ENCODE measurements around the gene LY6G6D. TPM values are rescaled to one million over a fixed set of nuclear protein-coding genes. Genes with fewer than 3 reads are reported as not detected.

LY6G6D gene
- total and polyA plus RNA-seq, 4 donors, result not detected

DNA sequence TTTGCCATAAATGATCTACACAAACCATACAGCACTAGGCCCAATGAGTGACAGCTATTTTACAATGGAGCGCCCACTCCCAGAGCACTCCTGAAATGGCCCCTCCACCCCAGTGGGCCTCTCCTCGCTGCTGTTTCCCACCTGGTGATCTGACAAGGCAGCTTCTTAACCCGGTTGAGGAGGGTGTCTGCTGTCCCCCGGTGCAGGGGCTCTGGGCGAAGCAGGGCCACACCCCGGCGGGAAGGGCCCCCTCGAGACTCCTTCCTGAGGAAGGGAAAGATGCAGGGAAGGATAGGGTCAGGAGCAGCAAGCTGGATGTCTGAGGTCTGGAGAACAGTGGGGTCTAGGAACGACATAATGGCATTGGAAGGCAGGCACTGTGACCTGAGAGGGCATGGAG lies 22.3 kb upstream of the LY6G6D start:
- no peaks in the 10 kb centered on the region for H3K4me1 ChIP-seq (ENCODE audit: control insufficient read depth in 4 of 4, insufficient read depth in 4 of 4, low read length in 3 of 4)
- no peak overlapping the region for H3K9ac ChIP-seq (ENCODE audit: low read depth in 1 of 2, low read length in 2 of 2)
- DNase-seq (ENCODE audit: low spot score), result no peak
- no peaks in the 10 kb centered on the region for H3K9me3 ChIP-seq (ENCODE audit: control insufficient read depth in 4 of 4, low read length in 3 of 4)
- no peak overlapping the region for H3K4me3 ChIP-seq (ENCODE audit: low read depth in 1 of 3, low read length in 3 of 3)
- H3K36me3 ChIP-seq (ENCODE audit: control insufficient read depth in 4 of 4, insufficient read depth in 3 of 4, low read depth in 1 of 4, low read length in 3 of 4), result peaks cover 8 to 74% (median 56%) of the 10 kb centered on the region in 4 donors
- no peaks in the 10 kb centered on the region for H3K27me3 ChIP-seq (ENCODE audit: control insufficient read depth in 4 of 4, insufficient read depth in 4 of 4, low read length in 3 of 4)
- TF ChIP-seq FOXA2 (IDR thresholded peaks at IDR 0.05), result no peak
- WGBS, result 93% methylated on average over 9 of the region's 9 CpGs
- no peak overlapping the region for H3K27ac ChIP-seq (ENCODE audit: low read depth in 1 of 2, low read length in 2 of 2)

DNA sequence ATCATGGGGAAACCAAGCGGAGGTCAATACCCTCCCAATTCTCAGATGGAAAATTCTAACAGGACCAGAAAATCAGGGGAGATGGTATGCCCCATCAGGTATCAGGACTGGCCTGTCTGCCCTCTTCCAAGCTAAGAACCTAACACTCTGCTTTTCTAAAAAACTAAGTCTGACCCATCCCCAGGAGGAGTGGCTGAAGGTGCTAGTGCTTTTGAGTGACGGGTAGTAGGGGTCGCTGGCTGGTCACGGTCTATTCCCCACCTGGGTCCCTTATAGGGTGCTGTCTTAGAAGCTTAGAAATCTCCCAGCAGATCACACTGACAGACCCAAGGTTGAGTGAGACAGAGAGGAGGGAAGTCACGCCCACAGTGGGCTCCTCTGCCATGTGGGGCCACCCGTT lies 21.6 kb upstream of the LY6G6D start:
- H3K27ac ChIP-seq (ENCODE audit: low read depth in 1 of 2, low read length in 2 of 2), result no peak overlapping the region
- 94% methylated on average over 6 of the region's 6 CpGs for whole genome bisulfite sequencing
- no peaks in the 10 kb centered on the region for H3K4me1 ChIP-seq (ENCODE audit: control insufficient read depth in 4 of 4, insufficient read depth in 4 of 4, low read length in 3 of 4)
- H3K9me3 ChIP-seq (ENCODE audit: control insufficient read depth in 4 of 4, low read length in 3 of 4), result no peaks in the 10 kb centered on the region
- H3K27me3 ChIP-seq (ENCODE audit: control insufficient read depth in 4 of 4, insufficient read depth in 4 of 4, low read length in 3 of 4), result no peaks in the 10 kb centered on the region
- H3K9ac ChIP-seq (ENCODE audit: low read depth in 1 of 2, low read length in 2 of 2), result no peak overlapping the region
- DNase-seq (ENCODE audit: low spot score), result no peak
- TF ChIP-seq, protein P1, sequence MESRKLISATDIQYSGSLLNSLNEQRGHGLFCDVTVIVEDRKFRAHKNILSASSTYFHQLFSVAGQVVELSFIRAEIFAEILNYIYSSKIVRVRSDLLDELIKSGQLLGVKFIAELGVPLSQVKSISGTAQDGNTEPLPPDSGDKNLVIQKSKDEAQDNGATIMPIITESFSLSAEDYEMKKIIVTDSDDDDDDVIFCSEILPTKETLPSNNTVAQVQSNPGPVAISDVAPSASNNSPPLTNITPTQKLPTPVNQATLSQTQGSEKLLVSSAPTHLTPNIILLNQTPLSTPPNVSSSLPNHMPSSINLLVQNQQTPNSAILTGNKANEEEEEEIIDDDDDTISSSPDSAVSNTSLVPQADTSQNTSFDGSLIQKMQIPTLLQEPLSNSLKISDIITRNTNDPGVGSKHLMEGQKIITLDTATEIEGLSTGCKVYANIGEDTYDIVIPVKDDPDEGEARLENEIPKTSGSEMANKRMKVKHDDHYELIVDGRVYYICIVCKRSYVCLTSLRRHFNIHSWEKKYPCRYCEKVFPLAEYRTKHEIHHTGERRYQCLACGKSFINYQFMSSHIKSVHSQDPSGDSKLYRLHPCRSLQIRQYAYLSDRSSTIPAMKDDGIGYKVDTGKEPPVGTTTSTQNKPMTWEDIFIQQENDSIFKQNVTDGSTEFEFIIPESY (IDR thresholded peaks at IDR 0.05), result no peak
- TF ChIP-seq, protein P2, sequence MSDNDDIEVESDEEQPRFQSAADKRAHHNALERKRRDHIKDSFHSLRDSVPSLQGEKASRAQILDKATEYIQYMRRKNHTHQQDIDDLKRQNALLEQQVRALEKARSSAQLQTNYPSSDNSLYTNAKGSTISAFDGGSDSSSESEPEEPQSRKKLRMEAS (IDR thresholded peaks at IDR 0.05), result no peak
- H3K36me3 ChIP-seq (ENCODE audit: control insufficient read depth in 4 of 4, insufficient read depth in 3 of 4, low read depth in 1 of 4, low read length in 3 of 4), result peaks cover 8 to 68% (median 51%) of the 10 kb centered on the region in 4 donors
- no peak overlapping the region for H3K4me3 ChIP-seq (ENCODE audit: low read depth in 1 of 3, low read length in 3 of 3)

DNA sequence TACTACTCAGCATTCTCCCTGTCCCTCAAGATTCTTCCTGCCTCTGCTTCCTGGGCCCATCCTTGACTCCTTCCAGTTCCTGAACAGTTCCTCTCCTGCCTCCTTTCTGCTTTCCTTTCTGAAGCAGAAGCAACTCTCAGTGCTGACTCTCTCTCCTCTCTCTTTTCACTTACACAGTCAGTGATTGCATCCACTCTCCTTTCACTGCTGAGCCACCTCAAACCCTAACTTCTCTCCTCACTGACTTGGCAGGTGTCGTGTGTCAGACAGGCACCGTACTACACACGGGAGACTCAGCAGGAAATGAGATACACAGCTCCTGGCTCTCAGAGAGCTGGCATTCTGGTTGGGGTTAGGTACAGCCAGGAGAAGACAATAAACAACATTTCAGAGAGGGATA lies 17.6 kb upstream of the LY6G6D start:
- peaks cover 8 to 36% (median 21%) of the 10 kb centered on the region in 4 donors for H3K36me3 ChIP-seq (ENCODE audit: control insufficient read depth in 4 of 4, insufficient read depth in 3 of 4, low read depth in 1 of 4, low read length in 3 of 4)
- H3K4me3 ChIP-seq (ENCODE audit: low read depth in 1 of 3, low read length in 3 of 3), result no peak overlapping the region
- WGBS, result 77% methylated on average over 3 of the region's 3 CpGs
- H3K27ac ChIP-seq (ENCODE audit: low read depth in 1 of 2, low read length in 2 of 2), result no peak overlapping the region
- H3K9me3 ChIP-seq (ENCODE audit: control insufficient read depth in 4 of 4, low read length in 3 of 4), result no peaks in the 10 kb centered on the region
- H3K4me1 ChIP-seq (ENCODE audit: control insufficient read depth in 4 of 4, insufficient read depth in 4 of 4, low read length in 3 of 4), result peaks cover 0 to 17% (median 14%) of the 10 kb centered on the region in 4 donors
- H3K9ac ChIP-seq (ENCODE audit: low read depth in 1 of 2, low read length in 2 of 2), result no peak overlapping the region
- H3K27me3 ChIP-seq (ENCODE audit: control insufficient read depth in 4 of 4, insufficient read depth in 4 of 4, low read length in 3 of 4), result no peaks in the 10 kb centered on the region
- no peak for DNase-seq (ENCODE audit: low spot score)
- TF ChIP-seq FOXA1 (IDR thresholded peaks at IDR 0.05) (no peak), EGR1 (IDR thresholded peaks at IDR 0.05; ENCODE audit: low read depth in 2 of 2) (no peak)
- TF ChIP-seq, protein P2 (IDR thresholded peaks at IDR 0.05), result no peak
- TF ChIP-seq, protein P3, sequence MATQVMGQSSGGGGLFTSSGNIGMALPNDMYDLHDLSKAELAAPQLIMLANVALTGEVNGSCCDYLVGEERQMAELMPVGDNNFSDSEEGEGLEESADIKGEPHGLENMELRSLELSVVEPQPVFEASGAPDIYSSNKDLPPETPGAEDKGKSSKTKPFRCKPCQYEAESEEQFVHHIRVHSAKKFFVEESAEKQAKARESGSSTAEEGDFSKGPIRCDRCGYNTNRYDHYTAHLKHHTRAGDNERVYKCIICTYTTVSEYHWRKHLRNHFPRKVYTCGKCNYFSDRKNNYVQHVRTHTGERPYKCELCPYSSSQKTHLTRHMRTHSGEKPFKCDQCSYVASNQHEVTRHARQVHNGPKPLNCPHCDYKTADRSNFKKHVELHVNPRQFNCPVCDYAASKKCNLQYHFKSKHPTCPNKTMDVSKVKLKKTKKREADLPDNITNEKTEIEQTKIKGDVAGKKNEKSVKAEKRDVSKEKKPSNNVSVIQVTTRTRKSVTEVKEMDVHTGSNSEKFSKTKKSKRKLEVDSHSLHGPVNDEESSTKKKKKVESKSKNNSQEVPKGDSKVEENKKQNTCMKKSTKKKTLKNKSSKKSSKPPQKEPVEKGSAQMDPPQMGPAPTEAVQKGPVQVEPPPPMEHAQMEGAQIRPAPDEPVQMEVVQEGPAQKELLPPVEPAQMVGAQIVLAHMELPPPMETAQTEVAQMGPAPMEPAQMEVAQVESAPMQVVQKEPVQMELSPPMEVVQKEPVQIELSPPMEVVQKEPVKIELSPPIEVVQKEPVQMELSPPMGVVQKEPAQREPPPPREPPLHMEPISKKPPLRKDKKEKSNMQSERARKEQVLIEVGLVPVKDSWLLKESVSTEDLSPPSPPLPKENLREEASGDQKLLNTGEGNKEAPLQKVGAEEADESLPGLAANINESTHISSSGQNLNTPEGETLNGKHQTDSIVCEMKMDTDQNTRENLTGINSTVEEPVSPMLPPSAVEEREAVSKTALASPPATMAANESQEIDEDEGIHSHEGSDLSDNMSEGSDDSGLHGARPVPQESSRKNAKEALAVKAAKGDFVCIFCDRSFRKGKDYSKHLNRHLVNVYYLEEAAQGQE (IDR thresholded peaks at IDR 0.05), result no peak
